ENCODE data around the gene CPO. TPM values are rescaled to one million over a fixed set of nuclear protein-coding genes. Genes with fewer than 3 reads are reported as not detected.
A peak's percentile ranks its signal among the peaks of the same experiment; 100 is the strongest.

The CPO gene
- total RNA-seq, 1 donor from 2014 or later, result 0.89 TPM

DNA sequence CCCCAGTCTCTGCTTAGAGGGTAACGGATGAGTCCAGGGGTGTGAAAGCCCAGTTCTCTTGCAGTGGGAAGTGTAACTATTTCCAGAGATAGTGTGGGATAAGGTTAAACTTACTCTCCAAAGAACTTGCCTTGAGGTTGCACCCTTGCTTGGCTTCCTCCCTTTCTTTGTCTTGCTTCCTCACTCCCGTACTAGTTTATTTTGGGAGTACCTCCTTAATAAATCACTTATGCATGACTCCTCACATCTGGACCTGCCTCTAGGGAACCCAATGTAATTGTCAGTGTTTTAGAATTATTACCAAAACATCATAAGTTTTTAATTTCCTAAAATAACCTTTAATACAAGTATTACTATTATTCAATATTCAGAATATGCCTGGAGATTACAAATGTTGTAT is 35.2 kb downstream of the CPO start:
- DNase-seq, result peak; percentile 74

DNA sequence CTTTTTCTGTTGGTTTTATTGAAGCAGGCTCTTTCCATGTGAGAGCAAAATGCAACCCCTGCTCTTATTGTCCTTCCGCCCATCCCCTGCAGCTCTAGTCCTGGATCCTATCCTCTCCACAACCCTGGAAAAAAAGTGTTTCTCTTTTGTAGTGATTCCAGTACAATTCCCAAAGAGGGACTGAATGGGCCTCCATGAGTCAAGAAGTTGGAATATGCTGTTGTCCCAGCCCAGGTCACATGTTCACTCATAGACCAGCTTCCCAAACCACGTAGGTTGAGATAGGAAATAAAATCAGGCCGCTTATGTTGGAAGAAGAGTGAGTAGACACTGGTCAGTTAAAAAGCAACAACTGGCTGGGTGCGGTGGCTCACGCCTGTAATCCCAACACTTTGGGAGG is 39.4 kb downstream of the CPO start:
- DNase-seq, result no peak

GRCh38 chr2:206979365-206979764 is 40.0 kb downstream of the CPO start:
- DNase-seq, result no peak

DNA sequence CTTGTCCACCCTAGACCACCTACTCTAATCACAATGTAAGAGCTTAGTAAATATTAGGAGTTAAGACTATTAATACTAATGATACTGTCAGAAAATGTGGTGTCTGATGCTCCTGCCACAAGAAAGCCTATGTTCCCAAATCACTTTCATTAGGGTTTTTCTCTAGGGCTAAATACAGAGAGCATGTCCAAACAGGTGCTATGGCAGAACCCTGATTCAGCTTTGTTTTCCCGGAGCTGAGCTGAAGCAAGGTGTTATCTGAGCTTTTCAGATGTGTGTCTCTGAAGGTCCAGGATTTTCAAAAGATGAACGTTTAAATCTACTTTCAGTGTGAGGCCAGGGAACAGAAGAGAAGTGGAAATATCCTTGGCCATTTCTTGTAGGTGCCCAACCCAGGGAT is 40.6 kb downstream of the CPO start:
- no peak for DNase-seq

GRCh38 chr2:206980413-206980812 is 41.1 kb downstream of the CPO start:
- DNase-seq, result no peak

DNA sequence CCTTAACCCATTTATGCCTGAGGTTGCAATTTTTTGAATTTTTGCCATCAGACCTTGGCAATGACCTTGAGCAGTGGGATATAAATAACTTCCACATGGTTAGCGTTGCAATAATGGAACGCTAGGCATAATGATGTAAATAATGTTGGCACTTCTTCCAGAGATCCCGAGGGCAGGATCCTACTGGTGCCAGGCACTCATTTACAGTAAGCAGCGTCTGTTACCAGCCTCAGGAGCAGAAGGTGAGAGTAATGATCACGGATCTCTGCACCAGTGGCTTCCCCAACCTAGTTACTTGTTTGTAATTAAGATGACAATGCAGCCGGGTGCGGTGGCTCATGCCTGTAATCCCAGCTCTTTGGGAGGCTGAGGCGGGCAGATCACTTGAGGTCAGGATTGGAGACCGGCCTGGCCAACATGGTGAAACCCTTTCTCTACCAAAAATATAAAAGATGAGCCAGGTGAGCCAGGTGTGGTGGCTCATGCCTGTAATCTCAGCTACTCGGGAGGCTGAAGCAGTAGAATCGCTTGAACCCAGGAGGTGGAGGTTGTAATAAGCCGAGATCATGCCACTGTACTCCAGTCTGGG is 41.9 kb downstream of the CPO start:
- no peak for DNase-seq

- peak; percentile 85 for DNase-seq
These were observed 42.5 kb downstream of the CPO start for GRCh38 chr2:206981739-206982340.

GRCh38 chr2:206982360-206982955 is 43.1 kb downstream of the CPO start:
- DNase-seq, result no peak

- no peak for DNase-seq
These were observed 44.0 kb downstream of the CPO start for GRCh38 chr2:206983161-206983859.

DNA sequence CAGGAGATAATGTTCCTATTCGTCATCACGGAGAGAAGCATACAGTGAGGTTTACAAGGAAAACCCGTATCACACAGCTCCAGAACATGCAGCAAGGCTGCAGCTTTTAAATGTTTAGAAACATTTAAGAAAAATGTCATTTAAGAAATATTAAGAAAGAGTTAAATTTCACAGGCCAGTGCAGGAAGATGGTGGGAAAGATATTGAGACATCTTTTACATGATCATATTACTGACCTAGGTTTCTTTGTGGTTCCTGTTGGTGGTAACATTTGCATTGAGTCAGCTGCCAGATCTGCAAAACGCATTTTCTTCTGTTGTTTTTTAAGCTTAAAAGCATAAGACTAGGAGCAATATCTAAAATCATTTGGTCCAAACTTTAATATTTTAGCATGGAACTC is 44.9 kb downstream of the CPO start:
- DNase-seq, result no peak

GRCh38 chr2:206986943-206987342 is 47.6 kb downstream of the CPO start:
- DNase-seq, result no peak

- DNase-seq, result no peak
These were observed 48.5 kb downstream of the CPO start for GRCh38 chr2:206987810-206988209.

- no peak for DNase-seq
These were observed 49.6 kb downstream of the CPO start for GRCh38 chr2:206988884-206989283.

- DNase-seq, result no peak
These were observed 50.0 kb downstream of the CPO start for GRCh38 chr2:206989311-206989710.

- no peak for DNase-seq
These were observed 51.0 kb downstream of the CPO start for GRCh38 chr2:206990360-206990759.

DNA sequence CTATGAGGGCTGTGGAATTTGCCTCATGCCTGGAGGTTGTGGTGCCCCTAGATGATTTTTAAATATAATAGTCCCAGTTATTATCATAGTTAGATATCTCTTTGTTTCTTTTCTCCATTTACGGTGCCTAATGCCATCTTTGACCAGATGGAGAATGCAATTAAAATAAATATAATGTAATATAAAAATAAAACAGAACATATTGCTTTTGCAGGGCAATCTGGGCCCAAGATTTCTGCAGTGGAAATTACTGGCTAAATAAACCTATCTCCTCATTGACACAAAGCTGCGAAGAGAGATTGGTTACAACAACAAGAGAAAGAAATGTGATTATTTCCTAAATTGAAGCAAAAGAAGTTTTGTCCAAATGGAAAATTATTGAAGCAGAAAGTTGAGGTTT is 51.8 kb downstream of the CPO start:
- DNase-seq, result no peak

- DNase-seq, result no peak
These were observed 54.1 kb downstream of the CPO start for GRCh38 chr2:206993396-206993911.

DNA sequence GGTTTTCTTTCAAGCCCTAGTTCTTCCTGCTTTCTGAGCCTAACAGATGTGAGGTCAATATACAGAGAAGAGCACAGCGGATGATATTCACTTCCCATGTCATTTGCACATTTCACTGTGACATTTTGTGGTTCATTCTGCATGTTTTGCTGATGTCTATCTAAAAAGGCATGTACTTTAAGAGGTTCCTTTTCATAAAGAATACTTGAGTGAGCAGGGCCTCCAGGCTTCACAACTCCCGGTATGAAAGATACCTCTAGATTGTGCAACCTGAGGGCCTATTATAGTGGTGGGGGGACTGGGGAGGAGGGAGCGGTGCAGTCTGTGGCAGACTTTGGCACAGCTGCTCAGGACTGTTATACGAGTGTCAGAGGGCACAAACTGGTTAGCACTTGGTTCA is 54.6 kb downstream of the CPO start:
- DNase-seq, result no peak

DNA sequence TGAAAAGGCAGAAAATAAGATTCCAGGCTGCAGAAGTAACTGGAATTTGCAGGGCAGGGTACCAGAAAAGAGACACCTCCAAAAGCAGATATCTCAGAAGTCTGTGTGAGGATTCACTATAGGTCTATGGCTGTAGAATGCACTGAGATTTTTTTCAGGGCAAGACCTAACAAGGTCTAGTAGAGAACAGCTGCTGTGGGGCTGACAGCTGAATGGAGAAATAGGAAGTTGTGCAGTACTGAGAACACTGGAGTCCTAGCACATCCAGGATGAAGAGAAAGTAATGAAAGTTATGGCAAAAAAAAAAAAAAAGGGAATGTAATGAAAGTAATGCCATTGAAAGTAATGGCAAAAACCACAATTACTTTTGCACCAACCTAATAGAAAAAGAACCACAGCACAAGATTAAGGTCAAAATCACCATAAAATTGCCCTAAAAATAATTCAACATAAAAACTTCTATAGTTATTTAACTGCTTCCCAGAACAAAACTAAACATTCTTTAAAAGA is 57.3 kb downstream of the CPO start:
- DNase-seq, result no peak

- no peak for DNase-seq
These were observed 69.0 kb downstream of the CPO start for GRCh38 chr2:207008105-207008990.

DNA sequence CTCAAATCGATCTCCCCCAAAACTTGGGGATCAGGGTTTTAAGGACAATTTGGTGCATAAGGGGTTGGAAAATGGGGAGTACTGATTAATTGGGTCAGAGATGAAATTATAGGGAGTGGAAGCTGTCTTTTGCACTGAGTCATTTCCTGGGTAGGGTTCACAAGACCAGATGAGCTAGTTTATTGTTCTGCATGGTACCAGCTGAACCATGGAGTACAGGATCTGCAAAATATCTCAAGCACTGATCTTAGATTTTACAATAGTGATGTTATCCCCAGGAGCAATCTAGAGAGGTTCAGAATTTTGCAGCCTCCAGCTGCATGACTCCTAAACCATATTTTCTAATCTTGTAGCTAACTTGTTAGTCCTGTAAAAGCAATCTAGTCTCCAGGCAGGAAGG is 73.1 kb downstream of the CPO start:
- no peak for DNase-seq

DNA sequence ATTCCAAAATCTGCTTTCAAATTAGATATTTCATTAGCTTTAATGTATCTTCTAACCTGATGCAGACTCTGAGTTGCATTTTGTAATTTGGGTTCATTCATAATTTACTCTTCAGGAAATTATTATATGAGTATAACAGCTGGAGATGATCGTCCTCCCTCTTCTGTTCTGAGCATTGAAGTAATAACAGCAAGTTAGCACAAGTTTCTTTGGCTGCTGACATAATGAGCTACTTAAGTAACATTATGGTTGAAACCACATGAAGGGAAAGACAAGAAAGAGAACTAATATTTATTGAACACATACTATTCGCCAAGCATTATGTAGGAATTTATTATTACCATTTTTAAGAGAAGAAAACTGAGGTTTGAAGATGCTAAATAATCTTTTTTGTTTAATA is 75.1 kb downstream of the CPO start:
- no peak for DNase-seq

Data from skin of body (tissue), 2 donors.